IPS DF 19.7 (cell line): Measurements from ENCODE around the gene PRDM16.

Experiments
- DNase-seq: peaks from one replicate; pipeline ENCODE4 v3.0.0-alpha.2; 2013; ENCODE audit warnings: low read depth, low spot score

Gene PRDM16

DNA sequence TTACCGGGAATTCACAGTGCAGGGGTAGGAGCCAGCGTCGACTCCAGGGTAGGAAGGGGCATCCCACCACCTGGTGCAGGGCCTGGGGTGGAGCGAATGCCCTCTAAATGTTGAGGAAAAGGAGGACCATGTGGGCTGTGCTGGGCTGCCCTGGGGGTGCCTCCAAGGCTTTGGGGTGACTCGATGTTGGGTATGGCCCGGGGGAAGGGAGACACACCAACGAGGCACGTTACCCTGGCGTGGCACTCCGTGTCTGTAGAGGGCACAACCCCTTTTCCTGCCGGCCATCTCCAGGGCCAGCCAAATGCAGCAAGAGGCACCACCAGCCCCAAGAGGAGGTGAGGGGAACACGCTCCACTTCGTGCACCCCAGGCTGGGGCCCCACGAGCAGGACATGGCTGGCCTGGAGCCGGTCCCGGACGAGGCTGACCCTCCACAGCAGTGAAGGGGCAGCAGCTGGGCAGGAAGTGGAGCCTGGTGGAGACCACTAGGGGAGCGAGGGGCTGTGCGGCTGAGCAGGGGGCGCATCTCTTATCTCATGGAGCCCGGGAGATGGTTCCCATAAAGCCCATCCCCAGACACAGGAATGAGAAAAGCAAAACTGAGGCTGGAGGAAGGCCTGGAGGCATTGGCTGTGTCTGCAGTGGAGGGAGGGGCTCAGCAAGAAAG, 36.5 kb upstream of the PRDM16 start:
- DNase-seq, result no peak

DNA sequence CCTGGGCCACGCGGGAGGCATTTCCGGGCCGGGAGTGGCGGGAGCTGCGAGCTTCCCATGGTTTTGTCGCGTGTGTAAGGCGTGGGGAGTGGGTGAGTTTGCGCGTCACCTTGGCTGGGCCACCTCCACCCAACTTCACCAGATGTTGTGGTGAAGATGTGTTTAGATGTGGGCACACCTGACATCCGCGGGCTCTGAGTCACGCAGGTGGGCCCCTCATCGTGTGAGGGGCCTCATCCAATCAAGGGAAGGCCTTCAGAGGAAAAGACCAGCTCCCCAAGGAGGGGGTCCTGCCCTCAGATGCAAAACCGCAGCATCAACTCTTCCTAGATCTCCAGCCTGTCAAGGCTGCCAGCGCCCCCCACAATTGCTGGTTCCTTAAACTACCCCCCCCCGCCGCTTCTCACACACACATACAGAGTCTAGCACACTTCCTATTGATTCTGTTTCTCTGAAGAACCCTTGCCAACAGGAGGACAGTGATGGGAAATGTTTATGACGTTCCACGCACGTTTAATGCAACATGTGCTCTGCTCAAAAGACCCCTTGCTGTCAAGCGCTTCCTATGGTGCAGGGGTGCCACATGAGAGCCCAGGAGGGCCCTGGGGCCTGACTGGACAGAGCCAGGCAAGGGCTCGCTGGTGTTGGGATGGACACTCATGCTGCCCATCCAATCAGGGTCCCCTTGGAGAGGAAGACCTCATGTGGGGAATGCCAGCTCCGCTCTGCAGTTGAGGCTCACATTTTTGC, 35.8 kb upstream of the PRDM16 start:
- no peak for DNase-seq

DNA sequence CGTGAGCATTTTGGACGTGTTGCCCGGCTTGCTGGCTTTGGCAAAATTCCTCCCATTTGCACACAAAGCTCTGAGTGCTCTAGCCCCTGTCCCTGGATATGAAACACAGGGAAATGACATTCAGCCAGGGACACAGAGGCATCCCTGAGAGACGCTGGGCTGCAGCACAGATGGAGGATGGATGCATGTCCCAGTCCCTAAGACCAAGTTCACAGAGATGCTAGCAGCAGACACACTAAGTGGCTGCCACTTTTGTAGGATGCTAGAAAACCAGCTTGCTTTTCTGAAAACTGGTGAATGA, 35.3 kb upstream of the PRDM16 start:
- DNase-seq, result no peak

DNA sequence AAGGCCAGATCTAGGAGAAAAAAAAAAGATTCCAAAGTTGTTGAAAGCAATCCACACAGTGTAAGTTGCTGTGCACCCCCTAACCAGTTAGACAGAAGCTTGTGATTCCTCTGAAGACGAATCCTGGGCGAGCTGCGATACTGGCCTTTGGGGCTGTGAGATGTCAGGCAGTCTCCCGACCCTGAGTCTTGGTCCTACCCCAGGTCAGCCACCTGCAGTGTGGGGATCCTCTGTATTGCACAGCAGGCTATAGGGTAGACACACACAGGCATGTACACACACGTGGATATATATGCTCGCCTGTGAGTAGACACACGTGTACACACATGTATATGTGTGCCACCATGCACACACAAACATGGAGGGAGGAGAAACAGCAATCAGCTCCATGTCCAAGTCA, 34.8 kb upstream of the PRDM16 start:
- DNase-seq, result no peak

DNA sequence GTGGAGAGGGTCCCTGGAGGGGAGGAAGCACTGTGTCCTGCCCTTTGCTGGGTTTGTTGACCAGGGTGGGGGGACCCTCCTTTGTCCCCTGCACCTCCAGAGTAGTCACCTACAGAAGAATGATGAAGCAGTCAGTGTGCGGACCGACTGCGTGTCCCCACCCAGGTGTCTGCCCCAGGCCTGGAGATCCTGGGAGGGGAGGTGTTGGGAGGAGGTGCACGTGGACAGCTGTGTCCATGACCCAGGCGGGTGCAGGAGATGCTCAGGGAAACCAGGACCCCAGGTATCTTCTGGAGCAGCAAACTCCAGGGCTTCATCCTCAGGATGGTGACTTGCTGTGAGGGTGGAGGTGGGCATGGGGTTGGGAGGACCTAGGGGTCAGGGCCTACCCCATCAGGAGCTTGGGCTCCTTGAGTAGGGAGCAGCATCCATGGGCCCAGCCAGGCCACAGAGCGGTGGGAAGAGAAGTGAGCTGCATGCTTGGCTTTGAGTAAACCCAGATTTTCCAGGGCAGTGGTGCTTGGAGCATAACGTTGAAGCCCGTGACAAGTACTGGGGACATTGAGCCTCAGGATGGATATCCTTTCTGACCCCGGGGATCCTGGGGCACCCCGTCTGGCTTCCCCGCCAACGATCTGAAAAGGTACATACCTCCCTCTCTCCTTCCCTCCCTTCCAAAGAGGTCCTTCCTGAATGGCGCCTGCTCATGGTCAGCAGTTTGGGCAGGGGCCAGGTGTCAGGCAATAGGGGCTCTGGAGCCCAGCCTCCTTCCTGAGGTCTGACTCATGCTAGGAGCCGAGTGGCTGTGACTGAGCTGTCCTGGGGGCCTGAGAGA, 34.1 kb upstream of the PRDM16 start:
- DNase-seq, result no peak

DNA sequence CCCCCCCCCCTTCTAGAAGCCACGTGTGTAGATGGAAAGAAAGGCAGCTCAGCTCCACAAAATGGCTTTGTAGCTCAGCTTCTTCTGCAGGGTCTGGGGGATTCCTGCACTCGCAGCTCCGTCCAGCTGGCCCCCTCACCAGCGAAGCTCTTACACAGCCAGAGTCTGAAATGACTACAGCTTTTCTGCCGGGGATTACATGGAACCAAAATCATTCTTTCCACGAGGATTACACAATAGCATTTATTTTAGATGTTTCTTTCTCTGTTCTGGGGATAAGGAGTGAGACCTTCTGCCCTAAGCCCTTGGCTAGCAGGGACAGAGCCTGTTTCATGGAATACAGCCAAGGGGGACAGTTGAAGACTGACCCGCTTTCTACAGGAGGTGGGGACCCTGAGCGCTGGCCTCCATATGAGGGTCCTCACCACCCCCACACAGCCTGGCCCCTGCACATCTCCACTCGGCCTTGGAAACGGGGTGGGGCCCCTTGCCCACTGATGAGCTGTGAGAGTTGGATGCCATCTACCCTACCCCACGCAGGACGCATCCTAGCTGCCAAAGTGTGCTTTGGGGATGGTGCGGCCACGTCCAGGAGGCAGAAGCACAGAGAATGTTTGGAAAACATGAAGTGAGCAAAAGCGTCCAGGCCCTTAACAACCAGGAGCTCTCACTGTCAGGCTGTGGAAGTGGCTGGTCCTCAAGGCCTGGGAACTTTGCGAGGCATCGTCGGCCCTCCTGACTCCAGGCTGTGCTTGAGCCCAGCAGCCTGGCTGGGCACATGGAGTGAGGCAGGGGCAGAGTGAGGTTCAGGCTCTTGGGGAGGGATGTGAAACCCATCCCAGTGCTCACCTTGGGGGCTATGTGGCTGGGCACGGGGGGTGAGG, 33.2 kb upstream of the PRDM16 start:
- no peak for DNase-seq

DNA sequence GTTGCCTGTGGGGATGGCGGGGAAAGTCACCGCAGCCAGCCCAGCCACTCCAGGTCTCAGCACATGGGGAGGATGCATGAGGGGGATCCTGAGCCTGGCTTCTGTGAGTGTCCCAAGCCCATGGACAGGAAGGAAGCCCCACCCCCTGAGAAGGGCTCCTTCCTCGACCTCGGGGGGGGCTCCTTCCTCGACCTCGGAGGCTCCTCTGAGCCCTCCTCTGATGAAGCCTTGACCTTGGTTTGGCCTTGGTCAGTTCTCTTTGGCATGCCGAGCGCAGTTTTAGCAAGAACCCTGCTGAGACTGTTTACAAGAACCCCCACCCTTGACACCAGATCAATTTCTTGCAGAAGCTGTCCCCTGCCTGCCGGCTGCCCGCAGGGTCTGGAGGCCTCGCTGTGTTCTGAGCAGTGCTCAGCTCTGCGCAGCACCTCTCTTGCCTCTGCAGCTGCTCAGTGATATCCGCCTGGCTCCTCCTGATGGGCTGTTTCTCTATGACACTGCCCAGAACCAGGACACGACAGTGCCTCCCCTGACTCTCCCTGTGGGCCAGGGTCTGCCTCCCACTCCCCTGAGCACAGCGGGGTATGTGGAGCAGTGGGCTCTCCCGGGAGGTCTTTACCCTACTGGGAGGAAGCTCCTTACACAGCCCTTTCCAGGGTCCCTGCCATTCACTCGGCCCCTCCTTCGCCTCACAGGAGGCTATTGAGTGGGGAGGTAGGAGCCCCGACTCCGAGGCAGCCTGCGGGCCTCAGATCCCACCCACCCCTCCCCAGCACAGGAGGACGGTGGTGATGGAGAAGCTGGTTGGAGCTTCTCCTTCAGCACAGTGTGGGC, 32.3 kb upstream of the PRDM16 start:
- DNase-seq, result no peak

DNA sequence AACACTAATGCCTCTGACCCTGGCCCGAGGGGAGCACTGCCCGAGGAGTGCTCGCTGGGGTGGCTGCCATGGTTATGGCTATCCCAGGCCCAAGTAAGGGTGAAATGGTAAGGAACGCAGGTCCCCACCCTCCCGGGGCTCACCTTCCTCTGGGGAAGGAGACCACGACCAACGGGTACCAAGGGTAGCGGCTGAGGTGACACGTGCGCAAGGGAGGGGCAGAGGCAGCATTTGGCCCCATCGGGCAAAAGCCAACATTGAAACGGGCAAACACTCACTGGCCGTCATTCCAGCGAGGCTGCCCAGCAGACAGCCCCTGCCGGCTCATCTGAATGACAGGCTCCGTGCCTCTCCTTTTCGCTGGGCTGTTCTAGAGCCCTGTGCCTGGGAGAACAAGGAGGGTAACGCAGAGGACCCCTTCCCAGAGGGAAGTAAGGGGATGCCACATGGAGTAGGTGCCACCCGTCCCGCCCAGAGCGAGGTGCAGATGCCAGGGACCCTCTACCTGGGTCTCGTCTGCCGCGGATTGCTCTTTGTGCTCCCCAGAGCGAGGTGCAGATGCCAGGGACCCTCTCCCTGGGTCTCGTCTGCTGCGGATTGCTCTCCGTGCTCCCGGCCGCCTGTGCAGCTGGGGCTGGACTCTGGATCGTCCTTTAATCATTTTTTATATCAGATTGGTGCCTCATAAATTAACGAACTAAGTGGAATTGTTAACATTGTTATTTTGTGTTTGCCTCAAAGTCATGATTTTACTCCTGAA, 31.5 kb upstream of the PRDM16 start:
- no peak for DNase-seq

DNA sequence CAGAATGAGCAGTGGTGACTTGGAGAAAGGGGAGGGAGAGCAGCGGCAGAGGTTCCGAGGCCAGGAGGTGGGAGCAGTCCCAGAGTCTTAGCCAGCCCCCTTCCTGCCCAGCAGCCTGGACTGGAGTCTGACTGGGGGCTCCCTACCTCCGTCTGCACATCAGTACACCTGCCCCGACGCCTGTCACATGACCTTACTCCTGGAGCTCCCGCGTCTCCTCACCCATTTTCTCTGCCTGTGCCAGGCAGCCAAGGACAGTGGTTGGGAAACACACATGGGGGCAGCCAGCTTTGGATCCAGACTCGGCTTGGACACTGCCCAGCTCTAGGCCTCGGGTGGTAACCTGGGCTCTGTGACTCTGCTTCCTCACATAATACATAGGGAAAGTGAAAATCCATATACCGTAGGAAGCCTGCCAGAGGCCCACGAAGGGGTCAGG, 30.9 kb upstream of the PRDM16 start:
- no peak for DNase-seq

DNA sequence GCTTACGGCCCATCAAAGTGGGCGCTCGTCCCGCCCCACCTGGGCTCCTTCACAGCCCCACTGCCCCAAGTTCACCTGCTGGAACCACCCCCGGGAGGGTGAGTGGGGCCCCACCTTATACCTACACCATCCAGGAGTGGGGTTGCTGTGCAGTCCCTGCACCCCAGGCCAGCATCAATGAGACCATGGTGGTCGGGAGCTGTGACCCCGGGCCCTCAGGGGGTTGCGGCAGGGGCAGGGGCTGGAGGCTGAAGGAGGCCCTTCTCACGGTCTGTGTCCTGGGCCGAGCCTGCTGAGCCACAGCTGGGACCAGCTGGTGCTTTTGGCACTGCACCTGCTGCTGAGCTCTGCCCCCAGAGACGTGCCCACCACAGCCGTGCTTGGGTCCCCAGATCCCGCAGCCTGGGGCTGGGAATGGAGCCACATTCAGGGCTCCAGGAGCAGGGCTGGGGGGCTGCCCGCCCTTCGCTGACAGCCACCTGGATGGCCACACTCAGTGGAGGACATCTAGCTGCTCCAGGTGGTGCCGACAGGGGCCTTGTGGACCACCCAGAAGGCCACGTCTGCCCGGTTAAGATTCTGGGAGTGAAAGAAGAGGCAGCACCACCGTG, 30.3 kb upstream of the PRDM16 start:
- DNase-seq, result no peak

DNA sequence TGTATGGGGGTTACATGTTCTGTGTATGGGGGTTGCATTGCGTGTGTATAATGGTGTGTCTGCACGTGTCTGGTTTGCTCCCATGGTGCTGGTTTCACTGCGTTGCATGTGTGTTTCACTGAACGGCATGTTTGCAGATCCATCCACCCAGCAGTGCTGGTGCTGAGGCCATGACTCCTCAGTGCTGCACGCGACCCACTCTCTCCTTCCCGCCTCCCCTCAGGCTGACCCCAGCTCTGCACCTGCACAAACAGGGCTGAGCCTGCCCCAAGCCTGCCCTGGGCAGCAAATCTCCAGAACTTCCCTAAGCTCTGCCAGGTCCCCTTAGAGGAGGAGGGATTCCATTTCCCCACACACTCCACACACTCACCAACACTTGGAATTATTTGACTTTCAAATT, 29.0 kb upstream of the PRDM16 start:
- no peak for DNase-seq

DNA sequence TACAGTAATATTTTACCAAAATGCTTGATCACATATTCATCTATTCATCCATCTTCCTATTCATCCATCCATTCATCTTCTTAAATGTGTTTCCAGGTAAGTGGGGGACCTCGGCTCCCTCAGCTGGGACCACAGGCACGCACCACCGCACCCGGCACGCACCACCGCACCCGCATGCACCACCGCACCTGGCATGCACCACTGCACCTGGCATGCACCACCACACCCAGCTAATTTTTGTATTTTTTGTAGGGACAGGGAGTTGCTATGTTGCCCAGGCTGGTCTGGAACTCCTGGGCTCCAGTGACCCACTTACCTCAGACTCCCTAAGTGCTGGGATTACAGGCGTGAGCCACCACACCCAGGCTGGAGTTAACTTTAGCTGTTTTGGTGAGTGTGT, 26.5 kb upstream of the PRDM16 start:
- DNase-seq, result no peak

DNA sequence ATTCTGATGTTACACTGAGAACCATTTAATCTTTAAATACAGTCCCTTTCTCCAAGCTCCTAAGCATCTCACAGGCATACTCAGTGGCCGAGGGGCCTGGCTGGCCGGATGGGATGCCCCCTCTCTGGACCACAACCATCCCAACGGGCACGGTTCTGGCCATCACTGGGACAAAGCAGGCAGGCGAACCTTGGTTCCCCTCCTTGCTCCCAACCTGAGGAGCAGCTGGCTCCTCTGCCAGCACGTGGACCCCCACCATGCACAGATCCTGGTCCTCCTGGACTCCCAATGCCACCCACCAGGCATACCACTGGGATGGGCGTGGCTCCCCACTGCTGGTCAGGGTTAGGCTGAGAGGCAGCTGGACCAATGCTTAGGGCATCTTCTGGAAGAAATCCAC, 19.8 kb upstream of the PRDM16 start:
- no peak for DNase-seq

DNA sequence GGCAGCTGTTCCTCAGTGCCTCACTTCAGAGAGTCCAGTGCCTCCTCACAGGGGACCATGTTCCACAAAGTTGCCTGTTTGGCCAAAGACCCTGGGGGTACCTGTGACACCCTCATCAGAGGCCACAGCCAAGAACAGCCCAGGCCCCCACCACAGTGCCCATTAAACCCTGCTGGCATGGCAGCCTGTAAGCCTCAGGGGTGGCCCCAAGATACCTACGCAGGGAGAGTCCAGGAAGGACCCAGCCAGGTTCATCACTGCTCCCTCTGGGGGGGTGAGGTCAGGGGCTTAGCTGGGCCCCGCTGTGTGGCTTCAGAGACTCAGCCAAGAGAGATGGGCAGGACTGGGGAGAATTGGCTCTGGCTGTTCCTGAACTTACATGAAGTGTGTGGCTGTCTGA, 19.1 kb upstream of the PRDM16 start:
- DNase-seq, result no peak

DNA sequence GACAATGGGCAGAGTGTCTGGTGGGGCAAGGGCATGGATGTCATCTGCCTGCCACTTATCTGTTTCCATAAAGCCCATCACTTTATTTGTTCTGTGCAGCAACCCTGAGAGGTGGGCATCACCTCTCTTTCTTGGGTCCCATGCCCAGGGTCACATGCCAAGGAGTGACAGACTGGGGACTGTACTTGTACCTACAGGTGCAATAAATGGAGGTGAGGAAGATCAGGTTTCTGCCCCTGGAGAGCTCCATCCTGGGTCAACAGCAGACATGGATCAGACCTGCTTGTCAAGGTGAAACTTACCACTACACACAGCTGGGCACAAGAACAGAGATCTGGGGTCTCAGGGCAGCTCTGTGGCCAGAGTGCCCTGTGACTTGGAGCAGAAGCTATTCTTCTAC, 18.4 kb upstream of the PRDM16 start:
- DNase-seq, result no peak

DNA sequence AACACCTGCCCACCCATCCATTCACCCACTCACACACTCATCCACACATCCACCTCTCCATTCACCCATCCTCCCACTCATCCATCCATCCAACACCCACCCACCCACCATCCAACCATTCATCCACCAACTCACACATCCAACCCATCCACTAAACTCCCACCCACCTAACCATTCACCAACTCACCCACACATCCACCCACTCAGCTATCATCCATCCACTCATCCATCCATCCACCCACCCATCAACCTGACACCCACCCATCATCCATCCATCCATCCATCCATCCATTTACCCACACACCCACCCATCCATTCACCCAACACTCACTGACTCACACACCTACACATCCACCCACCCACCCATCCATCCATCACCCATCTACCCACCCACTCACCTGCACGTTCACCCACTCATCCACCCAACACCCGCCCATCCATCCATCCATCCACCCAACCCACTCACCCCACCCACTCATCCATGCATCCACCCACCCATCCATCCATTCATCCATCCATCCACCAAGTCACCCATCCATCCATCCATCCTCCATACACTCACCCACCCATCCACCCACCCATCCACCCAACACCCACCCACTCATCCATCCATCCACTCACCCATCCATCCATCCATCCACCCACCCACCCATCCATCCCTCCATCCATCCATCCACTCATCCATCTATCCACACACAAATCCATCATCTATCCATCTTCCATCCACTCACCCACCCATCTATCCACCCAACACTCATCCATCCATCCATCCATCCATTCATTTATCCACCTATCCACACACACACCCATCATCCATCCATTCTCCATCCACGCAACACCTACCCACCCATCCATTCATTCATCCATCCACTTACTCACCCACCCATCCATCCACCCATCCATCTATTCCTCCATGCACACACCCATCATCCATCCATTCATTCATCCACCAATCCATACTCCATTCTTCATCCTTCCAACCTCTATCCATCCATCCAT, 17.4 kb upstream of the PRDM16 start:
- no peak for DNase-seq

DNA sequence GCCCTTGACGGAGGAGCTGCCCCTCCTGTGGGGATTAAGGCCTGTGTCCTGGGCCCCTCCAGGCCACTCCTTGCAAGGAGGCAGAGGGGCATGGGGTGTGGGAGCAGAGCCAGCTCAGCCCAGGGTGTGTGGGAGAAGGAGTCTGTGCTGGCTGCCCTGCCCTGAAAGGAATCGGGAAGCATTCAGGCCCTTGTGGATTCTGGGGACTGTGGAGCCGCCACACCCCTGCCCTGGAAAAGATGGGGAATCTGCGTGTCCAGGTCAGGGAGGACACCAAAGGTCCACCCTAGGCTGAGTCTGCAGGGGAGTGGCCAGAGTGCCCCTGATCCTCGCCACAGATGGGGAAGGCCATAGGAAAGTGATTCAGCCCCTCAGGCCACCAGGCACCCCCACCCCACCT, 16.5 kb upstream of the PRDM16 start:
- no peak for DNase-seq

DNA sequence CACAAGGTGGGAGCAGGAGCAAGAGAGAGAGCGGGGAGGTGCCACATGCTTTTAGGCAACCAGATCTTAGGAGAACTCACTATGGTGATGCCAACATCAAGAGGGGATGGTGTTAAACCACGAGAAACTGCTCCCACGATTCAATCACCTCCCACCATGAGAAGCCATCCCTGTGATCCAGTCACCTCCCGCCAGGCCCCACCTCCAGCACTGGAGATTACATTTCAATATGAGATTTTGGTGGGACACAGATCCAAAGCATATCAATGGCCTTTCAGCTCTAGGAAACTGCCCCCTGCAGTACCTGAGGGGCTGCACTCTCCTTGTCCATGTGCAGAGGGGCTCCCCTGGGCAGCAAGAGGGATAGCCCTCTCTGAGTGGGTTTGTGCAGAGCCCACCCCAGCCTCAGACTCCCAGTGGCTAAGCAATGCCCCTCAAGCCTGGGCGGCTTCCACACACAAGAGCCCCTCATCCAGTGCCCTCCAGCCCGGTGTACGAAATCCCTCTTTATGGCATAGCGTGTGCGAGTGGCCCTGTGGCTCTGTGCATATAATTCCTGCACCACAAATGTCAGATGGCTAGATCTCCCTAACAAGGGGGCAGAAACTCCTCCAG, 15.5 kb upstream of the PRDM16 start:
- DNase-seq, result no peak
